Right atrium auricular region (tissue), 2 donors: ENCODE data around the gene MORN2. TPM values are rescaled to one million over a fixed set of nuclear protein-coding genes. Genes with fewer than 3 reads are reported as not detected.

ENCODE experiments used
- DNase-seq: peaks from one replicate; pipeline ENCODE4 v3.0.0-alpha.2; 2019; ENCODE audit warnings: low spot score
- H3K27ac ChIP-seq, 2 donors: fragments of 200-600 bp; sonication (generic); 1 replicate in 1 of 2; 2 replicates in 1 of 2; pipeline ENCODE4 v1.5.1; 2016 to 2019
- H3K27me3 ChIP-seq, 2 donors: fragments of 200-600 bp; sonication (generic); one replicate each; pipeline versions ENCODE4 v1.5.1 to v1.6.0; 2017 to 2019
- H3K36me3 ChIP-seq: fragments of 200-600 bp; sonication (generic); one replicate; pipeline ENCODE4 v1.5.1; 2016
- H3K4me1 ChIP-seq, 2 donors: fragments of 200-600 bp; sonication (generic); one replicate each; pipeline versions ENCODE4 v1.5.1 to v1.6.0; 2017 to 2019
- H3K4me3 ChIP-seq, 2 donors: fragments of 200-600 bp; sonication (generic); 1 replicate in 1 of 2; 2 replicates in 1 of 2; pipeline ENCODE4 v1.5.1; 2017 to 2019; ENCODE audit warnings: mild to moderate bottlenecking in 1 of 2, moderate library complexity in 1 of 2
- H3K9me3 ChIP-seq, 2 donors: fragments of 200-600 bp; sonication (generic); one replicate each; pipeline ENCODE4 v1.5.1; 2019
- total RNA-seq, 2 donors: library from RNA; depleted of rRNA; stranded (reverse); fragments of >200 nt; gene quantifications; one replicate each; pipeline ENCODE4 v1.1.0, GENCODE V29; 2016
- TF ChIP-seq, protein P1 (sequence below), 2 donors: fragments of 200-600 bp; sonication (generic); IDR thresholded peaks; one replicate each; pipeline ENCODE4 v1.5.1; 2019; ENCODE audit warnings: antibody characterized with exemption in 2 of 2

The MORN2 gene
- total RNA-seq, 2 donors from 2014 or later = 14.8 to 18.4 TPM

DNA sequence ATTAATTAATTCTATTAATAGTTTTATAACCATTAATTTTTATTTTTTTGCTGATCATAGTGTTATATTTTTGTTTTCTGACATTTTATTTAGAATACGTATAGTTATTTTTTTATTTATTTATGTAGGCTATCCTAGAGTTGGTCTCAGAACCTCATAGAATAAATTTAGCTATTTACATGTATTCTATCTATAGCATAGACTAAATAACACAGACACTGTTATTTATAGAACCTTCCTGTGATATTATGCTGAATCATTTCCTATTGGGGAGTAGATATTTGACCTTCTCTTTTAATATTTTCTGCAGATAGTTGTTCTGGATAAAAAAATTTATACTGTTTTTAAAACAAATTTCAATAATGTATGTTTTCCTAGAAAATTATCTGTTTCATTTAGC is 34.1 kb downstream of the MORN2 start:
- H3K27ac ChIP-seq = no peak overlapping the region
- H3K4me1 ChIP-seq = no peaks in the 10 kb centered on the region
- H3K4me3 ChIP-seq = no peak overlapping the region
- DNase-seq = no peak
- peaks cover 0 to 2% of the 10 kb centered on the region in 2 donors for H3K27me3 ChIP-seq
- TF ChIP-seq, protein P1, sequence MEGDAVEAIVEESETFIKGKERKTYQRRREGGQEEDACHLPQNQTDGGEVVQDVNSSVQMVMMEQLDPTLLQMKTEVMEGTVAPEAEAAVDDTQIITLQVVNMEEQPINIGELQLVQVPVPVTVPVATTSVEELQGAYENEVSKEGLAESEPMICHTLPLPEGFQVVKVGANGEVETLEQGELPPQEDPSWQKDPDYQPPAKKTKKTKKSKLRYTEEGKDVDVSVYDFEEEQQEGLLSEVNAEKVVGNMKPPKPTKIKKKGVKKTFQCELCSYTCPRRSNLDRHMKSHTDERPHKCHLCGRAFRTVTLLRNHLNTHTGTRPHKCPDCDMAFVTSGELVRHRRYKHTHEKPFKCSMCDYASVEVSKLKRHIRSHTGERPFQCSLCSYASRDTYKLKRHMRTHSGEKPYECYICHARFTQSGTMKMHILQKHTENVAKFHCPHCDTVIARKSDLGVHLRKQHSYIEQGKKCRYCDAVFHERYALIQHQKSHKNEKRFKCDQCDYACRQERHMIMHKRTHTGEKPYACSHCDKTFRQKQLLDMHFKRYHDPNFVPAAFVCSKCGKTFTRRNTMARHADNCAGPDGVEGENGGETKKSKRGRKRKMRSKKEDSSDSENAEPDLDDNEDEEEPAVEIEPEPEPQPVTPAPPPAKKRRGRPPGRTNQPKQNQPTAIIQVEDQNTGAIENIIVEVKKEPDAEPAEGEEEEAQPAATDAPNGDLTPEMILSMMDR (IDR thresholded peaks at IDR 0.05) = no peak
- no peaks in the 10 kb centered on the region for H3K36me3 ChIP-seq
- H3K9me3 ChIP-seq = no peaks in the 10 kb centered on the region

GRCh38 chr2:38911191-38911590 is 35.4 kb downstream of the MORN2 start:
- H3K36me3 ChIP-seq = no peaks in the 10 kb centered on the region
- DNase-seq = no peak
- H3K9me3 ChIP-seq = no peaks in the 10 kb centered on the region
- TF ChIP-seq, protein P1 (IDR thresholded peaks at IDR 0.05) = no peak
- H3K4me3 ChIP-seq = no peak overlapping the region
- peaks cover 0 to 2% of the 10 kb centered on the region in 2 donors for H3K27me3 ChIP-seq
- no peaks in the 10 kb centered on the region for H3K4me1 ChIP-seq
- H3K27ac ChIP-seq = no peak overlapping the region

DNA sequence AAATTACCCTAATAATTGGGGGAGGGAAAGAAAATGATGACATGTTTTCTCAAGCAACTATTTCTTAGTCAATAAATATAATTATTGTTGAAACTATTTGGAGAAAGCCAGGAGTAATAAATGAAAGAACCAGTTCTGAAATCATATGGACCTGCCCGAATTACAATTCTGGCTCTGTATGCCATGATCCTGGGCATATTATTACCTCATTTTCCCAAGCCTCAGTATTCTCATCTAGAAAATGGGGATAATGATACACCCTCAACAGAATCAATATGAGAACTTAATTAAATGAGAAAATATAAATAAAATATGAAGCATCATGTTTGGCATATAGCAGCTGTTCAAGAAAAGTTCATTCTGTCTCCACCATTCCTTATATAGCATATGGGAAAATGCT is 36.8 kb downstream of the MORN2 start:
- TF ChIP-seq, protein P1 (IDR thresholded peaks at IDR 0.05) = no peak
- H3K9me3 ChIP-seq = no peaks in the 10 kb centered on the region
- H3K4me3 ChIP-seq = no peak overlapping the region
- peaks cover 0 to 2% of the 10 kb centered on the region in 2 donors for H3K27me3 ChIP-seq
- no peaks in the 10 kb centered on the region for H3K36me3 ChIP-seq
- H3K27ac ChIP-seq = no peak overlapping the region
- H3K4me1 ChIP-seq = no peaks in the 10 kb centered on the region
- DNase-seq = no peak

GRCh38 chr2:38922389-38922788 is 46.6 kb downstream of the MORN2 start:
- no peak overlapping the region for H3K4me3 ChIP-seq
- no peaks in the 10 kb centered on the region for H3K27me3 ChIP-seq
- TF ChIP-seq, protein P1 (IDR thresholded peaks at IDR 0.05) = no peak
- H3K4me1 ChIP-seq = no peaks in the 10 kb centered on the region
- H3K9me3 ChIP-seq = no peaks in the 10 kb centered on the region
- no peaks in the 10 kb centered on the region for H3K36me3 ChIP-seq
- DNase-seq = no peak
- H3K27ac ChIP-seq = no peak overlapping the region

GRCh38 chr2:38922902-38923301 is 47.1 kb downstream of the MORN2 start:
- no peak for DNase-seq
- H3K36me3 ChIP-seq = no peaks in the 10 kb centered on the region
- TF ChIP-seq, protein P1 (IDR thresholded peaks at IDR 0.05) = no peak
- no peaks in the 10 kb centered on the region for H3K27me3 ChIP-seq
- no peaks in the 10 kb centered on the region for H3K9me3 ChIP-seq
- no peak overlapping the region for H3K27ac ChIP-seq
- no peak overlapping the region for H3K4me3 ChIP-seq
- no peaks in the 10 kb centered on the region for H3K4me1 ChIP-seq

DNA sequence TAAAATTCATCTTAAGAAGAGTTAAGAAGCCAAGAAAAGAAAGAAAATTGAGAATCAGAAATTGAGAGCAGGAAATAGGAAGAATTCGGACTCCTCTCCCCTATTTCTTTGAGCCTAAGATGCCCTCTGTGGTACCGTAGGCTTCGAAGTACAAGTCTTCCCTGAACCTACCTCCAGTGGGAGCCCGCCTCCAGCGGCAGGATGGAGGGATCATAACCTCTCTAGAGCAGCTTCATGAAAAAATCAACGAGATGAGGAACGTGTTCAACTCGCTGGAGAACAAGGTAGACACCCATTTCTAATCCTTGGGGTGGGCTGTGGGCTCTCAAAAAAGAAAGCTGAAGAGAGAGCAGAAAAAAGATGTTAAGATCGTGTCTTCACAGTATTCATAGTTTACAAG is 50.2 kb downstream of the MORN2 start:
- no peak overlapping the region for H3K27ac ChIP-seq
- H3K4me1 ChIP-seq = no peaks in the 10 kb centered on the region
- DNase-seq = no peak
- H3K9me3 ChIP-seq = no peaks in the 10 kb centered on the region
- no peaks in the 10 kb centered on the region for H3K36me3 ChIP-seq
- TF ChIP-seq, protein P1 (IDR thresholded peaks at IDR 0.05) = no peak
- no peaks in the 10 kb centered on the region for H3K27me3 ChIP-seq
- H3K4me3 ChIP-seq = no peak overlapping the region
